A549 (cell line): ENCODE results near the gene ATP9B. TPM values are rescaled to one million over a fixed set of nuclear protein-coding genes. Genes with fewer than 3 reads are reported as not detected.

ENCODE experiments used
- ATAC-seq, 2 experiments: fragments of 200-7000 bp in 1 of 2; fragments of >200 bp in 1 of 2; cut with Nextera tagmentation in 1 of 2; cut with Tn5 transposase in 1 of 2; 3 replicates each; pipeline versions ENCODE4 v1.8.0 to v1.9.1; 2018 to 2020; ENCODE audit warnings: mild to moderate bottlenecking in 1 of 2, moderate library complexity in 1 of 2
- CTCF ChIA-PET: fragments of 300-600 bp; sonication (Branson Sonifier 250); formaldehyde crosslinking; extraction: SDS; loops from one replicate; lab custom pipeline; 2021; ENCODE audit warnings: antibody characterized with exemption, inconsistent platforms; lab: Yijun Ruan, JAX
- POLR2A ChIA-PET: fragments of 350-600 bp; formaldehyde crosslinking; extraction: SDS; loops from one replicate; lab custom pipeline; 2021; ENCODE audit warnings: antibody characterized with exemption, inconsistent platforms; lab: Yijun Ruan, JAX
- DNase-seq, 2 experiments: peaks; one replicate each; pipeline versions ENCODE4 v3.0.0 to v3.0.0-alpha.2; 2011 to 2016; ENCODE audit warnings: low read depth in 1 of 2, low spot score in 1 of 2
- FAIRE-seq: peaks from 2 replicates; lab custom pipeline; 2011; peaks lifted over from hg19 to GRCh38; lab: Jason Lieb, UNC
- H3K27ac ChIP-seq, 2 experiments: fragments of >200 bp; sonication (Bioruptor Twin); formaldehyde crosslinking; 3 replicates each; pipeline ENCODE4 v1.5.1; 2016 to 2017
- H3K4me1 ChIP-seq: fragments of >200 bp; sonication (Bioruptor Twin); formaldehyde crosslinking; 3 replicates; pipeline ENCODE4 v1.6.1; 2016
- H3K4me2 ChIP-seq: fragments of >200 bp; sonication (Bioruptor Twin); formaldehyde crosslinking; 3 replicates; pipeline ENCODE4 v1.6.1; 2016
- H3K4me3 ChIP-seq: fragments of >200 bp; sonication (Bioruptor Twin); formaldehyde crosslinking; 3 replicates; pipeline ENCODE4 v1.5.1; 2016
- H3K9me3 ChIP-seq: fragments of >200 bp; sonication (Bioruptor Twin); formaldehyde crosslinking; 3 replicates; pipeline ENCODE4 v1.6.1; 2016
- CBX2 ChIP-seq: fragments of 200-600 bp; sonication (generic); IDR thresholded peaks from 2 replicates; pipeline ENCODE4 v1.6.1; 2016; ENCODE audit warnings: low read depth, mild to moderate bottlenecking, borderline replicate concordance
- CHD2 ChIP-seq: fragments of 150-350 bp; IDR thresholded peaks from 2 replicates; pipeline ENCODE4 v1.6.1; 2014; ENCODE audit warnings: low read length; ENCODE audit not compliant: partially characterized antibody
- EHF ChIP-seq: fragments of 250-450 bp; sonication (Bioruptor Pico); IDR thresholded peaks from 2 replicates; pipeline ENCODE4 v1.5.0; 2020; ENCODE audit warnings: mild to moderate bottlenecking
- FOSL2 ChIP-seq, 2 experiments: fragments of 450-650 bp in 1 of 2; fragments of >200 bp in 1 of 2; sonication (Bioruptor Twin) in 1 of 2; formaldehyde crosslinking; IDR thresholded peaks; 2 replicates each; pipeline versions ENCODE4 v1.5.0 to v1.6.1; 2016 to 2020; ENCODE audit warnings: mild to moderate bottlenecking in 1 of 2, moderate library complexity in 1 of 2
- FOXS1 ChIP-seq: fragments of 250-450 bp; sonication (Bioruptor Pico); IDR thresholded peaks from 2 replicates; pipeline ENCODE4 v1.5.0; 2020; ENCODE audit warnings: mild to moderate bottlenecking, moderate library complexity
- HDAC2 ChIP-seq: fragments of 200-600 bp; sonication (generic); IDR thresholded peaks from 2 replicates; pipeline ENCODE4 v1.6.1; 2016
- HEYL ChIP-seq: fragments of 250-450 bp; sonication (Bioruptor Pico); IDR thresholded peaks from 2 replicates; pipeline ENCODE4 v1.8.0; 2021; ENCODE audit warnings: mild to moderate bottlenecking, moderate library complexity
- HOXB13 ChIP-seq: fragments of 250-450 bp; sonication (Bioruptor Pico); IDR thresholded peaks from 2 replicates; pipeline ENCODE4 v1.5.0; 2020; ENCODE audit warnings: low read depth, mild to moderate bottlenecking, moderate library complexity
- HOXB5 ChIP-seq: fragments of 250-450 bp; sonication (Bioruptor Pico); IDR thresholded peaks from 2 replicates; pipeline ENCODE4 v1.5.0; 2020; ENCODE audit warnings: mild to moderate bottlenecking, moderate library complexity
- JUNB ChIP-seq: fragments of >200 bp; sonication (Bioruptor Twin); formaldehyde crosslinking; IDR thresholded peaks from 2 replicates; pipeline ENCODE4 v1.6.1; 2016
- KDM1A ChIP-seq: fragments of 200-600 bp; sonication (generic); IDR thresholded peaks from 2 replicates; pipeline ENCODE4 v1.6.1; 2016; ENCODE audit warnings: low read depth, mild to moderate bottlenecking
- MYC ChIP-seq: IDR thresholded peaks from 2 replicates; pipeline ENCODE4 v1.6.1; 2012; ENCODE audit warnings: mild to moderate bottlenecking, inconsistent platforms, low read length, improper control_type of control experiment, borderline replicate concordance
- NPAS2 ChIP-seq: fragments of 250-450 bp; sonication (Bioruptor Pico); IDR thresholded peaks from 2 replicates; pipeline ENCODE4 v1.8.0; 2022; ENCODE audit warnings: mild to moderate bottlenecking, moderate library complexity, borderline replicate concordance
- PHF8 ChIP-seq: fragments of 200-600 bp; sonication (generic); IDR thresholded peaks from 2 replicates; pipeline ENCODE4 v1.6.1; 2016; ENCODE audit warnings: low read depth, mild to moderate bottlenecking, antibody characterized with exemption, moderate library complexity, borderline replicate concordance
- SMC3 ChIP-seq: fragments of >200 bp; sonication (Bioruptor Twin); formaldehyde crosslinking; IDR thresholded peaks from 3 replicates; pipeline ENCODE4 v1.6.1; 2018; ENCODE audit warnings: inconsistent platforms
- SREBF2 ChIP-seq: fragments of 450-650 bp; IDR thresholded peaks from 2 replicates; pipeline ENCODE4 v1.6.1; 2014; ENCODE audit warnings: mild to moderate bottlenecking, moderate library complexity
- WGBS: methylation state at CpG from one replicate; pipeline ENCODE4 v1.1.6; 2017; ENCODE audit errors: missing lambda C conversion rate; 5-methylcytosine and 5-hydroxymethylcytosine counted together
- polyA plus RNA-seq, 4 experiments: library from polyadenylated mRNA; depleted of rRNA in 3 of 4; stranded (reverse); fragments of >200 nt; fragmentation: RNase III in 1 of 4; extraction: RNeasy Plus Mini Kit Qiagen cat#74134 plus additional on column Dnase treatment in 1 of 4; gene quantifications; 2 replicates in 3 of 4; 3 replicates in 1 of 4; pipeline ENCODE4 v1.2.3, GENCODE V29; 2011 to 2017
- TF ChIP-seq, protein P1 (sequence below): fragments of 200-600 bp; sonication (generic); IDR thresholded peaks from 2 replicates; pipeline ENCODE4 v1.6.1; 2016; ENCODE audit warnings: antibody characterized with exemption, mild to moderate bottlenecking, moderate library complexity
- TF ChIP-seq, protein P2 (sequence below): IDR thresholded peaks from 2 replicates; pipeline ENCODE4 v1.6.1; 2012
- TF ChIP-seq, protein P3 (sequence below): fragments of 250-450 bp; sonication (Bioruptor Pico); IDR thresholded peaks from 2 replicates; pipeline ENCODE4 v1.5.0; 2020; ENCODE audit warnings: low read depth, mild to moderate bottlenecking, moderate library complexity

Gene ATP9B
- polyA plus RNA-seq, 2 of the 4 experiments (the other 2 are of a cell fraction): 22.6 to 35.7 TPM

DNA sequence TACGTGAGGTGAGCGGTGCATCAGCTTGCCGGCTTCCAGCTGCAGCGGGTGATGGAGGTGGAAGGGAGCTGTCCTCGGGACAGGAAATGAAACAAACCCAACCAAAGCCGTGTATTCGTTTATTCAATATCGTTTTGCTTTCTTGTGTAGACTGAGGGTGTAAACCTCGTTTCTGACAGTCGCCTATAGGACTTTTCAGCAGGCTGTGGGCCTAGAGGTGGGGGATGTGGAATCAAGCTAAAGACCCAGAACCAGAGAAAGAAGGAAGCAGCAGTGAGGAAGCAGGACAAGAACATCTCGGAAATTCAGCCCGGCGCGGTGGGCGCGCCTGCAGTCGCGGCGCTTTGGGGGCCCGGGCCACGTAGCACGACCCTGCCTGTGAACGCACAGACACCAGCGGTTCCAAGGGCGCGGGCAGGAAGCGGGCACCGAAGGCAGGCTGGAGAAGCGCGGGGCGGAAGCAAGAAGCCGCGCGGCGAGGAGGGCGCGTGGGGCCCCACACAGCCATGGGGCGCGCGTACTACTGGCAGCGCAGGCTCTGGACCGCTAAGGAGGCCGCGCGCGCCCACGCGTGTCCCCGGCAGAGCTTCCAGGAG, 755 bp upstream of the ATP9B start:
- FAIRE-seq (no peak), DNase-seq (no peak), ATAC-seq (no peak)
- peak; percentile 89 for TF ChIP-seq HOXB13 (CRISPR knock-in tag)
- no peak for TF ChIP-seq HDAC2
- TF ChIP-seq JUNB: no peak
- TF ChIP-seq CHD2: no peak
- TF ChIP-seq FOXS1: no peak
- peak; percentile 68; the same call in 1 of the 2 replicates for TF ChIP-seq EHF (CRISPR knock-in tag)
- 92% methylated on average over 40 of the region's 49 CpGs for WGBS
- POLR2A ChIA-PET: no interaction called here
- peak overlapping the region; percentile 56 for H3K4me2 ChIP-seq
- peak overlapping the region; percentile 99 for H3K4me3 ChIP-seq
- peaks cover 9% of the 10 kb centered on the region; the same call in 1 of the 3 replicates for H3K4me1 ChIP-seq
- peak overlapping the region; percentile 62 to 96; a peak in 5 of 6 replicates for H3K27ac ChIP-seq
- CTCF ChIA-PET: no interaction called here
- H3K9me3 ChIP-seq: peaks cover 5% of the 10 kb centered on the region; the same call in 2 of the 3 replicates

DNA sequence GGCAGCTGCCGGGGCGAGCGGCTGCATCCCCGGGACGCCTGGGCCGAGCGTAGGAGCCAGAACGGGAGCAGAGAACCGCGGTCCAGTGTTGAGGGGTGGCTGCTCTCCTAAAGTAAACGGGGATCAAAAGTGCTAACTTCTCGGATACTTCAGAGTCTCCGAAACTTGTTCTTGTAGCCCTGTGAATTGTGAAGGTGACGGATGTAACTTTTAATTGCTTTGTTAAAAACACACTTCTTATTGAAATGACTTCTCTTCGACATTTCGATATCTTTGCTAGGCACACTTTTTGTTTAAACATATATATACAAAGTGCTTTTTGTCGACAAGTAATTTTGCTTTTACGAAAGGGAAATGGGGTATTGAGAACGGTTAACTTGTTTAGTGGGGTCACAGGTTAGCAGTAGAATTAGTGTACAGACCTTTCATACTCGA, 540 bp downstream of the ATP9B start:
- POLR2A ChIA-PET: no interaction called here
- FAIRE-seq: no peak

DNA sequence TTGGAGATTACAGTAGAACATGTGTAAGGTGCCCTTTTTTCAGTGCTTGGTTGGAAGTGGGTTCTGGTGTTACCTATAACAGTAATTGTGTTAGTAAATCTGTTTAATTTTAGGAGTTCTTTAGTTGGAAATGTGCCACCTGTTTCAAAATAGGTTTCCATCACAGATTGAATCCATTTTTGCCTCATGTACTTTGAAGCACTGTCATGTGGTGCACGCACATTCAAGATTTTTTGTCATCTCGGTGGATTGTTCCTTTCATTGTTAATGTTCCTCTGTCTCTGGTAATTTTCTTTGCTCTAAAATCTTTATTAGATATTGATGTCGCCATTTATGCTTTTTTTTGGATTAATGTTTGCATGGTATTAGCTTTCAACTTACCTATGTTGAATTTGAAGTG, 1.3 kb downstream of the ATP9B start:
- peaks cover 5% of the 10 kb centered on the region; the same call in 2 of the 3 replicates for H3K9me3 ChIP-seq
- no peak for ATAC-seq
- no peak for FAIRE-seq
- ChIA-PET CTCF (no interaction called here), POLR2A (no interaction called here)
- peak overlapping the region; percentile 86 for H3K4me2 ChIP-seq
- TF ChIP-seq JUNB: no peak
- no peak for TF ChIP-seq KDM1A
- TF ChIP-seq, protein P1, sequence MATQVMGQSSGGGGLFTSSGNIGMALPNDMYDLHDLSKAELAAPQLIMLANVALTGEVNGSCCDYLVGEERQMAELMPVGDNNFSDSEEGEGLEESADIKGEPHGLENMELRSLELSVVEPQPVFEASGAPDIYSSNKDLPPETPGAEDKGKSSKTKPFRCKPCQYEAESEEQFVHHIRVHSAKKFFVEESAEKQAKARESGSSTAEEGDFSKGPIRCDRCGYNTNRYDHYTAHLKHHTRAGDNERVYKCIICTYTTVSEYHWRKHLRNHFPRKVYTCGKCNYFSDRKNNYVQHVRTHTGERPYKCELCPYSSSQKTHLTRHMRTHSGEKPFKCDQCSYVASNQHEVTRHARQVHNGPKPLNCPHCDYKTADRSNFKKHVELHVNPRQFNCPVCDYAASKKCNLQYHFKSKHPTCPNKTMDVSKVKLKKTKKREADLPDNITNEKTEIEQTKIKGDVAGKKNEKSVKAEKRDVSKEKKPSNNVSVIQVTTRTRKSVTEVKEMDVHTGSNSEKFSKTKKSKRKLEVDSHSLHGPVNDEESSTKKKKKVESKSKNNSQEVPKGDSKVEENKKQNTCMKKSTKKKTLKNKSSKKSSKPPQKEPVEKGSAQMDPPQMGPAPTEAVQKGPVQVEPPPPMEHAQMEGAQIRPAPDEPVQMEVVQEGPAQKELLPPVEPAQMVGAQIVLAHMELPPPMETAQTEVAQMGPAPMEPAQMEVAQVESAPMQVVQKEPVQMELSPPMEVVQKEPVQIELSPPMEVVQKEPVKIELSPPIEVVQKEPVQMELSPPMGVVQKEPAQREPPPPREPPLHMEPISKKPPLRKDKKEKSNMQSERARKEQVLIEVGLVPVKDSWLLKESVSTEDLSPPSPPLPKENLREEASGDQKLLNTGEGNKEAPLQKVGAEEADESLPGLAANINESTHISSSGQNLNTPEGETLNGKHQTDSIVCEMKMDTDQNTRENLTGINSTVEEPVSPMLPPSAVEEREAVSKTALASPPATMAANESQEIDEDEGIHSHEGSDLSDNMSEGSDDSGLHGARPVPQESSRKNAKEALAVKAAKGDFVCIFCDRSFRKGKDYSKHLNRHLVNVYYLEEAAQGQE: no peak
- TF ChIP-seq NPAS2 (CRISPR knock-in tag): no peak
- no peak for TF ChIP-seq HOXB5 (CRISPR knock-in tag)
- no peak for TF ChIP-seq MYC
- no peak for TF ChIP-seq HEYL (CRISPR knock-in tag)
- no peak for TF ChIP-seq HDAC2
- TF ChIP-seq SREBF2: no peak
- TF ChIP-seq CBX2: no peak
- no peak for TF ChIP-seq EHF (CRISPR knock-in tag)
- TF ChIP-seq, protein P2, sequence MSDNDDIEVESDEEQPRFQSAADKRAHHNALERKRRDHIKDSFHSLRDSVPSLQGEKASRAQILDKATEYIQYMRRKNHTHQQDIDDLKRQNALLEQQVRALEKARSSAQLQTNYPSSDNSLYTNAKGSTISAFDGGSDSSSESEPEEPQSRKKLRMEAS: no peak
- no peak for TF ChIP-seq FOSL2 (IDR thresholded peaks at IDR 0.05)
- TF ChIP-seq FOSL2 (CRISPR knock-in tag; IDR thresholded peaks at IDR 0.05): no peak
- peaks cover 9% of the 10 kb centered on the region; the same call in 1 of the 3 replicates for H3K4me1 ChIP-seq
- DNase-seq: no peak
- H3K27ac ChIP-seq: peak overlapping the region; percentile 45 to 87; a peak in 2 of 6 replicates
- 63% methylated on average over 3 of the region's 3 CpGs for WGBS
- peak overlapping the region; percentile 99 for H3K4me3 ChIP-seq

More for the DNA sequence above, 540 bp downstream of the ATP9B start:
- WGBS: 2% methylated on average over 10 of the region's 20 CpGs
- CTCF ChIA-PET: no interaction called here
- peak overlapping the region; percentile 87 to 96 for H3K27ac ChIP-seq
- peaks cover 9% of the 10 kb centered on the region; the same call in 1 of the 3 replicates for H3K4me1 ChIP-seq
- H3K9me3 ChIP-seq: peaks cover 5% of the 10 kb centered on the region; the same call in 2 of the 3 replicates
- ATAC-seq (peak in 1 of 2 experiments; percentile 58; a peak in 3 of 6 replicates), DNase-seq (peak in 1 of 2 experiments; percentile 18)
- H3K4me2 ChIP-seq: peak overlapping the region; percentile 86
- H3K4me3 ChIP-seq: peak overlapping the region; percentile 99
- no peak for TF ChIP-seq SMC3
- TF ChIP-seq FOSL2 (IDR thresholded peaks at IDR 0.05): no peak
- no peak for TF ChIP-seq FOSL2 (CRISPR knock-in tag; IDR thresholded peaks at IDR 0.05)
- TF ChIP-seq, protein P3, sequence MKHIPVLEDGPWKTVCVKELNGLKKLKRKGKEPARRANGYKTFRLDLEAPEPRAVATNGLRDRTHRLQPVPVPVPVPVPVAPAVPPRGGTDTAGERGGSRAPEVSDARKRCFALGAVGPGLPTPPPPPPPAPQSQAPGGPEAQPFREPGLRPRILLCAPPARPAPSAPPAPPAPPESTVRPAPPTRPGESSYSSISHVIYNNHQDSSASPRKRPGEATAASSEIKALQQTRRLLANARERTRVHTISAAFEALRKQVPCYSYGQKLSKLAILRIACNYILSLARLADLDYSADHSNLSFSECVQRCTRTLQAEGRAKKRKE (CRISPR knock-in tag): no peak
- TF ChIP-seq PHF8: peak; percentile 14; the same call in 1 of the 2 replicates
